Activated CD4-positive, alpha-beta memory T cell treated with anti-CD3 and anti-CD28 coated beads, Interleukin-2, amount 10 ng/mL, durations not matched to agents 7 days and 5 days (primary cell): ENCODE data around the gene IRF2BPL. TPM values are rescaled to one million over a fixed set of nuclear protein-coding genes. Genes with fewer than 3 reads are reported as not detected.

Experiments used
- CTCF ChIA-PET: fragments of 350-600 bp; sonication (Branson Sonifier 250); formaldehyde crosslinking; loops from one replicate; lab custom pipeline; 2021; ENCODE audit warnings: antibody characterized with exemption, inconsistent platforms; lab: Charles Lee
- POLR2A ChIA-PET: fragments of 350-600 bp; sonication (Branson Sonifier 250); formaldehyde crosslinking; loops from one replicate; lab custom pipeline; 2021; ENCODE audit warnings: antibody characterized with exemption; lab: Charles Lee
- DNase-seq: peaks from one replicate; pipeline ENCODE4 v3.0.0-alpha.2; 2020
- H3K27ac Mint-ChIP-seq: one replicate; pipeline ENCODE4 v1.8.0; 2021; ENCODE audit warnings: mild to moderate bottlenecking, mixed read lengths
- H3K27me3 Mint-ChIP-seq: one replicate; pipeline ENCODE4 v1.8.0; 2021; ENCODE audit warnings: mixed read lengths
- H3K36me3 Mint-ChIP-seq: one replicate; pipeline ENCODE4 v1.8.0; 2021; ENCODE audit warnings: low read depth, mixed read lengths
- H3K4me1 Mint-ChIP-seq: one replicate; pipeline ENCODE4 v1.8.0; 2021; ENCODE audit warnings: mixed read lengths
- H3K4me3 Mint-ChIP-seq: one replicate; pipeline ENCODE4 v1.8.0; 2021; ENCODE audit warnings: mild to moderate bottlenecking, mixed read lengths
- H3K9me3 Mint-ChIP-seq: one replicate; pipeline ENCODE4 v1.8.0; 2021; ENCODE audit warnings: mixed read lengths
- total RNA-seq, 2 experiments: library from RNA; stranded (reverse); gene quantifications; one replicate each; pipeline ENCODE4 v1.2.3, GENCODE V29; 2021

The IRF2BPL gene
- total RNA-seq, 2 experiments from 2014 or later: 39.0 to 39.3 TPM

DNA sequence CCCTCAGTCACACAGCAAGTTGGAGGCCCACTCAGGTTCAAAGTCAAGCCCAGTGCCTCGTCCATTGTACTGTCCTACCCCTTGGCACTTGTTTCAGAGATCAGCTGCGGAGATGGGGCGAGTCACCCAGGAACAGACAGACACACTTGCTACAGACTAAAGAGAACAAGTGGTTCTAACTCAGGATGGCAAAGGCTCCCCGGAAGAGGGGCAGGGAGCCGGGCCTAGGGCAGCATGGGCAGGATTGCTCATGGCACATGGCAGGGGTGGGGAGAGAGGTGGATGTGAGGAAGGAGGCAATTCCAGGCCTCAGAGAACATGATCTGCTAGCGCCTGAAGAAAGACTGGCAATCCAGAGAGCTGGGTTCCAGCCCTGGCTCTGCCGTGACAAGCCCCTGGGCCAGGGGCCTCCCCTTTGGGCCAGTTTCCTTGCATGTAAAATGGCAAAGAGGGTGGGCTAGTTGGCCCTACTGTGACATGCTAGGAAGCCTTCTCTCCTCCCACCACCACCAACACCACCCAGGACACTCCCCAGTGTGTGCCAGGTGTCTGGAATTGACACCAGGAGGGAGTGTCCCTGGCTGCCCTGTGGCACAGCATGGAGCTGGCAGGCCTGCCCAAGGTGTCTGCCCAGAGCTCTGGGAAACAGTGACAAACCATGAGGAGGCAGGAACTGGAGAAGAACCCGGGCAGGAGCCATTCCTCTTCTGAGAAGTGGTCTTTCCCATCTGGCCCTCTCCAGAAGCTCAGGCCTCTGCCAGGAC is 24.0 kb upstream of the IRF2BPL start:
- no peak for DNase-seq
- Mint-ChIP-seq H3K4me1 (peaks cover 24% of the 10 kb centered on the region), H3K4me3 (no peak overlapping the region), H3K27me3 (peaks cover 2% of the 10 kb centered on the region), H3K36me3 (peaks cover 4% of the 10 kb centered on the region), H3K27ac (peak overlapping the region; percentile 6), H3K9me3 (peaks cover 4% of the 10 kb centered on the region)
- ChIA-PET POLR2A (interaction anchor here (0.9 to 3.6 kb wide), 7 partner anchors 9 to 141 kb away, joined by 3 to 18 read pairs (median 4); partner anchors contain the start of gene IRF2BPL), CTCF (interaction anchor here (0.6 to 6.8 kb wide), 12 partner anchors 10 to 177 kb away, joined by 3 to 104 read pairs (median 18); partner anchors contain the start of gene IRF2BPL)

DNA sequence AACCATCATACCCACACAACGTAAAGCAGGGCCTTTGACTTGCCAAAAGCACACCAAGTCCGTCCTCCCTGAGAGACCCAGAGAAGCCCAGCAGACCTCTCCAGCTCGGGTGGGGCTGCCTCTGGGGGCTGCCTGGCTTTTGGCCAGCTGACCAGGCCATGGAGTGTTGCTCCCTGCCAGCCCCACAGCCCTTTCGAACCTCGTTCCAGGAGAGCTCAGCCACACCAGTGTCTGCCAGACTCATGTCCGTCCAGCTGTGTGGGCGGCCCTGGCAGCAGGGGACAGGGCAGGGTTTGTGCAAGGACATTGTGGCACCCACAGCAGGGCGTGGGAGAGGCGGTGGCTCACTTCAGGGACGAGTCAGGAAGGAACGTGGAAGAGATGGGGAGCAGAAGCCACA is 22.6 kb upstream of the IRF2BPL start:
- ChIA-PET POLR2A (interaction anchor here (0.5 to 1.1 kb wide), 3 partner anchors 22 to 279 kb away, joined by 3 read pairs; no protein-coding TSS in a partner anchor), CTCF (interaction anchor here (0.8 to 6.8 kb wide), 6 partner anchors 9 to 175 kb away, joined by 3 to 104 read pairs (median 4); no protein-coding TSS in a partner anchor)
- peaks cover 2% of the 10 kb centered on the region for H3K27me3 Mint-ChIP-seq
- H3K4me1 Mint-ChIP-seq: peaks cover 34% of the 10 kb centered on the region
- H3K9me3 Mint-ChIP-seq: peaks cover 2% of the 10 kb centered on the region
- H3K27ac Mint-ChIP-seq: no peak overlapping the region
- no peak for DNase-seq
- H3K36me3 Mint-ChIP-seq: peaks cover 4% of the 10 kb centered on the region
- no peak overlapping the region for H3K4me3 Mint-ChIP-seq

DNA sequence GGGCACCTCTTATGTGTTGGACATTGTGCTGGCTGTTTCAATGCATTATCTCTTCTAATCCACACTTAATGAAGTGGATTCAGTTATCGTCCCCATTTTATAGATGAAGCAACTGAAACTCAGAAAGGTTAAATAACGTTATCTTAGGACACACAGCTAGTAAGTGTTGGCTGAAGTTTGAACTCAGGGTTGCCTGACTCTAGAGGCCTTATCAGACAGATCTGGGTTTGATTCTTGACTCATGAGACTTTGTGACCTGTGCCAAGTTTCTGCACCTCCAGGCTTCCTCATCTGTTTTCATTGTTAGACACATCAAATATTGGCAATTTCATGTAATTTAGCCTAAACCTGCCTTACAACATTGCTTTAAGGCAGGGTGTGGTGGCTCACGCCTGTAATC is 18.2 kb upstream of the IRF2BPL start:
- DNase-seq: no peak
- H3K4me3 Mint-ChIP-seq: no peak overlapping the region
- no peaks in the 10 kb centered on the region for H3K36me3 Mint-ChIP-seq
- ChIA-PET POLR2A (interaction anchor here (0.9 to 13.0 kb wide), 4 partner anchors 12 to 91 kb away, joined by 3 to 229 read pairs (median 3); partner anchors contain the start of gene IRF2BPL), CTCF (interaction anchor here (2.1 kb wide), 2 partner anchors 99 to 133 kb away, joined by 8 to 9 read pairs; no protein-coding TSS in a partner anchor)
- H3K27ac Mint-ChIP-seq: no peak overlapping the region
- H3K9me3 Mint-ChIP-seq: no peaks in the 10 kb centered on the region
- H3K27me3 Mint-ChIP-seq: peaks cover 5% of the 10 kb centered on the region
- H3K4me1 Mint-ChIP-seq: peaks cover 44% of the 10 kb centered on the region

DNA sequence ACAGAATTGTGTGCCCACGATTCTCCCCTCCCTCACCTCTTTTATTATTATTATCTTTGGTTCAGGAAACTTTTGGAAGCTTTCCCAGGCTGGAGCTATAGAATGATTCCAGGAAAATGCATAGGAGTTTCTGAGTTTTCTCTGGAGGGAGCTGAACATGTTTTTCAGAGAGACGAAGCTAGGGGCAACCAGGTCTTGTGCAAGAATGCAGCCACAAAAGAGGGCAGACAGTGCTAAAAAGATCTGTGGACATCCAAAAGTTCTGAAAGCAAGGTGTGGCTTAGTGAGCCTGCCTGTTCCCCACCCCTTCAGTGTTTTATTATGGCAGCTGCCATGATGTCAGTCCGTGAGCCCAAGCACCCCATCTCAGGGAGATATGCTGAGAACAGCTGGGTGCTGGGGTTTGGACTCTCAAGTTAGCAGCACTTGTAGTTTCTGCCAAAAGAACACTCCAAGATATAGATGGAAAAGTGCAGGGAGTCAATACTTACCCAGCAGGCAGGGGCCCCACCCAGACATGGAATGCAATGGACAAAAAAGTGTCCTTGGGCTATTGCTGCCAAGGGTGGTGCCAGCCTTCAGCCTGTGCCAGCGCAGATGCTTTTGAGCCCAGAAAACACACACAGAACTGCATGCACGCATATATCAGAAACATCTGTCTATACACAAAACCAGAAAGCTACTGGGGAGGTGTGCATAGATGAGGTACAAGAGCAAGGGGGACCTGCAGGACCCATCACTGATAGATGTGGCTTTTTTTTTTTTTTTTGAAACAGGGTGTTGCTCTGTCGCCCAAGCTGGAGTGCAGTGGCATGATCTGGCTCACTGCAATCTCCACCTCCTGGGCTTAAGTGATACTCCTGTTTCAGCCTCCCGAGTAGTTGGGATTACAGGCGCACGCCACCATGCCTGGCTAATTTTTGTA is 17.0 kb upstream of the IRF2BPL start:
- no peak overlapping the region for H3K4me3 Mint-ChIP-seq
- no peaks in the 10 kb centered on the region for H3K36me3 Mint-ChIP-seq
- CTCF ChIA-PET: interaction anchor here (0.9 to 2.1 kb wide), 5 partner anchors 9 to 171 kb away, joined by 3 to 9 read pairs (median 3); no protein-coding TSS in a partner anchor
- H3K4me1 Mint-ChIP-seq: peaks cover 56% of the 10 kb centered on the region
- DNase-seq: no peak
- POLR2A ChIA-PET: interaction anchor here (0.9 to 13.0 kb wide), 5 partner anchors 13 to 92 kb away, joined by 3 to 229 read pairs (median 4); partner anchors contain the start of gene IRF2BPL
- no peaks in the 10 kb centered on the region for H3K9me3 Mint-ChIP-seq
- H3K27me3 Mint-ChIP-seq: peaks cover 5% of the 10 kb centered on the region
- no peak overlapping the region for H3K27ac Mint-ChIP-seq

DNA sequence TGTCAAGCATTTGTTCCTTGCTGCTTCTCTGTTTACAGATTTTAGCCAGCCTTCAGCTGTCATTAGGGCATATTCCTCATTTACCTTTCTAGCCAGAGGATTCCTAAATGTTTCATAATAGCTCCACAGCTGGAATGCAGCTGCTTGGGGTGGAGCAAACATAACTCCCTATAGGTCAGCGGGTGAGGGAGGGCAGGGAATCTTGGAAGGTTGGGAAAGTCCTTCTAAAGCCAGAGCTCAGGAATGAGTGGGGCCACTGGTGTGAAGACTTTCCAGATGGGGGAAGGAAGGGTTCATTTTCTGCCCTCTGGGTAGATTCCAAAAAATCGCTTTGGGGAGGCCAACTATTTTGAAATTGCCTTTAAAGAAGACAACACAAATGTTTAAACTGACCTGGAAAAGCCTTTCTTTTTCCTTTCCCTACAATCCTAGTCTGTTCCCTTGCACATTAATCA is 16.3 kb upstream of the IRF2BPL start:
- ChIA-PET POLR2A (interaction anchor here (1.9 to 13.0 kb wide), 2 partner anchors 17 to 83 kb away, joined by 5 to 229 read pairs; partner anchors contain the start of gene IRF2BPL), CTCF (interaction anchor here (0.9 to 2.1 kb wide), 5 partner anchors 10 to 170 kb away, joined by 3 to 9 read pairs (median 3); no protein-coding TSS in a partner anchor)
- Mint-ChIP-seq H3K27ac (no peak overlapping the region), H3K9me3 (no peaks in the 10 kb centered on the region), H3K36me3 (no peaks in the 10 kb centered on the region), H3K4me3 (no peak overlapping the region), H3K4me1 (peaks cover 62% of the 10 kb centered on the region), H3K27me3 (peaks cover 3% of the 10 kb centered on the region)
- DNase-seq: no peak

DNA sequence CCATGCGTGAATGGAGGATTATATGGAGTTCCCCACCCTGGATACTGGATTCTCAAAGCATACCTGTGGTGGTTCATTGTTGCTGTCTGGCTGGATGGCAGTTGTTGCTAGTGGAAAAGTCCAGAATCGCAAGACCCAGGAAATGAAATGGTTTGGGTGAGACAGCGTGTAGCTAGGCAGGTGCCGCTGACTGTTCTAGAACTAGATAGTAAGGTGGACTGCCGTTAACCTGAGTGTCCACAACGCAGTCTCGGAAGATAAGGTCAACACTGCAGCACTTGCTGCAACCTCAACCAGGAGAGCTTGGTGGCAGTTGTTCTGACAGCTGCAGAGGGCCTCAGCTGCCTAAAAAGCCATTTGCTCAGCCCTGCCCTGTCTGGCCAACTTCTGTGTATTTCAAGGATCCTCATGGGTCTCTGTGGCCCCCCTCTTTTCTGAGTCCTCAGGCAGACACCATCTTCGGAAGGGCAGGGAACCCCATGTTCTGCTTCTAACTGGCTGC is 15.5 kb upstream of the IRF2BPL start:
- Mint-ChIP-seq H3K36me3 (no peaks in the 10 kb centered on the region), H3K4me1 (peaks cover 69% of the 10 kb centered on the region), H3K27ac (no peak overlapping the region), H3K4me3 (no peak overlapping the region), H3K27me3 (peaks cover 3% of the 10 kb centered on the region), H3K9me3 (no peaks in the 10 kb centered on the region)
- ChIA-PET CTCF (interaction anchor here (1.0 to 2.5 kb wide), 2 partner anchors 10 to 27 kb away, joined by 4 to 19 read pairs; no protein-coding TSS in a partner anchor), POLR2A (interaction anchor here (1.6 to 13.0 kb wide), 3 partner anchors 9 to 82 kb away, joined by 3 to 229 read pairs (median 5); partner anchors contain the start of gene IRF2BPL)
- no peak for DNase-seq

DNA sequence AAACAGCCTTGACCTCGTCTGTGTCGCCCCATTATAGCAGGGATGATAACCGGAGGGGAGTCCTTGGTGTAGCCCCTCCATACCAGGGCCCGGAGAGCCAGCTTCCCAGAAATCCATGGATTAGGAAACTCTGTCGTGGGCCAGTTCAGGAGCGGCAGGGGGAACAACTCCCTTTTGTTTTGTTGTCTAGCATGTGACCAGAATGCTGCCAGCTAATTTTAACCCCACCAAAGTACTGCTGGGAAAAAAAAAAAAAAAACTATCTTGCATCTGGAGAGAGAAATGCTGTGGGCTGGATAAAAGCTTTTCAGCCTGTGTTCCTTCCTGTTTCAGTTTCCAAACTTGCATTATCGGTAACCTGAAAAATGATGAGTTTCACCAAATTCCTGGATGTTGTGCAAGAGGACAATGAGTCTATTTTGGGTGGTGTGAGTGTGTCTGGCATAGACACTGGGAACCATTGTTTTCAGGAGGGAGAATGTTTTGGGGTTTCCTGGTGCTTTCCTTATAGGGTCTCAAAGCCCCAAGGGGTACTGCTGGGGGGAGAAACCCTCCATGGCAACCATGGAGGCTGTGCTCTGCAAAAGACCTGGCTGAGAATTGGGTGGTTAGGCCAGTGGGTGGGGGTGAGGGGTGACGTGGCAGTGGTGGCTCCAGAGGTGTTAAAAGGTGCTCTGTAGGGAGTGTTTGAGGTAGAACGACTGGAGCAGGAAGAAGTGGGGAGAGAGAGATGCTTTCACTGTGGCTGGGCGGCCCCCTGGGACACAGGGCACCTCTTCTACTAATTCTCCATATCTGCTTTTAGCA is 14.9 kb upstream of the IRF2BPL start:
- Mint-ChIP-seq H3K9me3 (no peaks in the 10 kb centered on the region), H3K4me3 (peak overlapping the region; percentile 22), H3K4me1 (peaks cover 76% of the 10 kb centered on the region), H3K36me3 (no peaks in the 10 kb centered on the region), H3K27me3 (peaks cover 3% of the 10 kb centered on the region), H3K27ac (peak overlapping the region; percentile 58)
- DNase-seq: peak; percentile 62
- ChIA-PET CTCF (interaction anchor here (1.0 to 4.2 kb wide), 4 partner anchors 10 to 130 kb away, joined by 3 to 29 read pairs (median 12); partner anchors contain the start of gene IRF2BPL), POLR2A (interaction anchor here (1.6 to 13.0 kb wide), 4 partner anchors 9 to 82 kb away, joined by 3 to 229 read pairs (median 19); partner anchors contain the start of gene IRF2BPL)

DNA sequence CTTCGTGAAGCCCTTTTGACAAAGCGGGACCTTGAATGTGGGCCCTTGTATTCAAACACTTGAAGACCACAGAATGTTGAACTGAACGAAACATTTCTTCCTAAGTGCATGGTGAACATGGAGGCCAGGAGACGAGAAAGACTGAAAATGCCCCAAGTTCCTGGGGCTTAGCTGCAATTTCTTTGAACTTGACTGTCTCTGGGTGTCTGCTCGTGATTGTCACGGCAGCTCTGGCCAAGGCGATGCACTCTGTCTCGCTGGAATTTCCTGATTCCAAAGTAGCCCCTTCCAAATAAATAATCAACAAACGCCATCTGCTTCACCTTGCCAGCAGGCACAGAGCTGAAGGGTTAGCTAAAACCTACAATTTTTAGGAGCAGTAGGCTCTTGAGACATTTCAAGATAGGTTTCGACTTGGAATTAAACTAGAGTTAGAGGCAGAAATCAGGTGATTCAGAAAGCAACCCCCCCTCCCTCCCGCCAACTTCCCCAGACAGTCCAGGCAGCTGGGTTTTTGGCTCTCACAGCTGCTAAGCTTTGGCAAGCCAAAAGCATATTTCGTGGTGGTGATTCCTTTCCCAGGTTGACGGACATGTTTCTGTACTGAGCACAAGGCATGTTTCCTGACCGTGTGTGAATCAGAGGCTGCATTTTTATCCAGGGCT is 13.5 kb upstream of the IRF2BPL start:
- no peak for DNase-seq
- ChIA-PET CTCF (interaction anchor here (1.0 to 4.2 kb wide), 5 partner anchors 12 to 129 kb away, joined by 3 to 29 read pairs (median 12); partner anchors contain the start of gene IRF2BPL), POLR2A (interaction anchor here (0.8 to 13.0 kb wide), 4 partner anchors 14 to 130 kb away, joined by 3 to 229 read pairs (median 27); partner anchors contain the start of gene IRF2BPL)
- Mint-ChIP-seq H3K27ac (peak overlapping the region; percentile 100), H3K9me3 (no peaks in the 10 kb centered on the region), H3K36me3 (no peaks in the 10 kb centered on the region), H3K4me1 (peaks cover 87% of the 10 kb centered on the region), H3K4me3 (no peak overlapping the region), H3K27me3 (peaks cover 3% of the 10 kb centered on the region)

DNA sequence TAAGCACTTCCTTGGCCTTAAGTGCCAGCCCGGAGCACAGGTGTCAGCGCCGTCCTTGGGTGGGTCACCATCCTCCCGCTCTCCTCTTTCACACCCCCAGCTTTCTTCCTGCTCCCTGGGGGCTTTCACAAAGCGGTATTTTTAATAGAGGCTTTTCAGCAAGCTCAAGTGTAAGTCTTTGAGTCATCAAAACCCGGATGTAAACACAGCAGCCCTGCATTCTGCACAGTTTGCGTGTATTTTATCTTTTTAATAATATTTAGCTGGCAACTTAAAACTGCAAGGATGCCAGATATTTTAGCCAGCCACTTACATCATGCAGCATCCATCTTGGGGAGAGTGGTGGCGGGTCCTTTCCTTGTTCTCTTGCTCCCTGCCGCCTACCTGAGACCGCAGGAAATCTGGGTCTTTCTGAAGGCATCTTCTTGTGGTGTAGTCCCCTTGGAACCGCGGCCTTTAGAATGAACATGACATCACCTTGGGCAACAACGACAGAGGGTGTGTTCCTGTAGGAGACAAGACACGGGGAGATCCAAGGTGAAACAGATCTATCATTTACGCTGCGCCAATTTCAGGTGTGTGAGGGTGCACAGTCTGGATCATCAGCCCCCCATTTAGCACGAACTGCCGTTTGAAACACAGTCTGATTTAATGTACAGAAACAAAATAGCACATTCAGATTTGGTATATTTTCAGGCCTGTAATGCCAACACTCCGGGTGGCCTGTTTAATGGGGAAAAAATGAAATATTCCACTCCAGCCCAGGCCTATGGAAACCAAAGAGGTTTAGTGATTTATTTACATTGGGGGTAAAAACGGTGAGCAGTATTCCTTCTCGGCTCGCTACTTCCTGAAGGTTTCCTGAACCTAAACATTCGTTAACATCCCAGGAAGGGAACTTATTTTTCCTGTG is 12.5 kb upstream of the IRF2BPL start:
- peaks cover 86% of the 10 kb centered on the region for H3K4me1 Mint-ChIP-seq
- POLR2A ChIA-PET: interaction anchor here (0.8 to 13.0 kb wide), 14 partner anchors 8 to 128 kb away, joined by 3 to 229 read pairs (median 6); partner anchors contain the start of gene IRF2BPL

More for the DNA sequence above, 12.5 kb upstream of the IRF2BPL start:
- CTCF ChIA-PET: interaction anchor here (1.1 to 4.2 kb wide), 9 partner anchors 12 to 132 kb away, joined by 3 to 29 read pairs (median 9); partner anchors contain the start of gene IRF2BPL
- no peaks in the 10 kb centered on the region for H3K9me3 Mint-ChIP-seq
- peak overlapping the region; percentile 63 for H3K4me3 Mint-ChIP-seq
- H3K27me3 Mint-ChIP-seq: peaks cover 3% of the 10 kb centered on the region
- H3K36me3 Mint-ChIP-seq: no peaks in the 10 kb centered on the region
- peak overlapping the region; percentile 100 for H3K27ac Mint-ChIP-seq
- DNase-seq: peak; percentile 47
